NCI-H1092 (cell line): ENCODE measurements around the gene WRAP73.

ENCODE experiments used
- DNase-seq: peaks from one replicate; lab custom pipeline; 2025; lab: John Stamatoyannopoulos, UW

Gene WRAP73

GRCh38 chr1:3649342-3650247, at the start of gene WRAP73:
TSS of gene WRAP73 (minus strand) at chr1:3650103. CDS start at chr1:3649999, 104 bp downstream.
- DNase-seq, result peak; percentile 78

- no peak for DNase-seq
Observed at GRCh38 chr1:3699596-3699995, 49.7 kb upstream of the WRAP73 start.

GRCh38 chr1:3698660-3699408, 48.9 kb upstream of the WRAP73 start:
- DNase-seq, result no peak

- DNase-seq, result no peak
Observed at GRCh38 chr1:3697810-3698209, 47.9 kb upstream of the WRAP73 start.

GRCh38 chr1:3697104-3697503, 47.2 kb upstream of the WRAP73 start:
- DNase-seq, result no peak

- DNase-seq, result no peak
Observed at GRCh38 chr1:3696689-3697088, 46.8 kb upstream of the WRAP73 start.

GRCh38 chr1:3695326-3696217, 45.7 kb upstream of the WRAP73 start:
- no peak for DNase-seq

- DNase-seq, result no peak
Observed at GRCh38 chr1:3693321-3693720, 43.4 kb upstream of the WRAP73 start.

- DNase-seq, result no peak
Observed at GRCh38 chr1:3692598-3692997, 42.7 kb upstream of the WRAP73 start.

GRCh38 chr1:3691421-3692204, 41.7 kb upstream of the WRAP73 start:
- no peak for DNase-seq

- DNase-seq, result no peak
Observed at GRCh38 chr1:3690282-3691065, 40.6 kb upstream of the WRAP73 start.

GRCh38 chr1:3689138-3689750, 39.3 kb upstream of the WRAP73 start:
- DNase-seq, result no peak

GRCh38 chr1:3688356-3689137, 38.6 kb upstream of the WRAP73 start:
- DNase-seq, result no peak

- no peak for DNase-seq
Observed at GRCh38 chr1:3687504-3687903, 37.6 kb upstream of the WRAP73 start.

GRCh38 chr1:3685906-3686305, 36.0 kb upstream of the WRAP73 start:
- DNase-seq, result no peak

GRCh38 chr1:3685222-3685621, 35.3 kb upstream of the WRAP73 start:
- DNase-seq, result no peak

GRCh38 chr1:3683992-3684391, 34.1 kb upstream of the WRAP73 start:
- DNase-seq, result no peak

GRCh38 chr1:3683197-3683596, 33.3 kb upstream of the WRAP73 start:
- DNase-seq, result no peak
